Neural crest cell (in vitro differentiated cells): ENCODE data around the gene USP44. TPM values are rescaled to one million over a fixed set of nuclear protein-coding genes. Genes with fewer than 3 reads are reported as not detected.
"Not testable (repeated sequence)": the region's sequence is repeated elsewhere in the genome, so short reads cannot be mapped to it uniquely, and the experiment has no call there.

Experiments used
- DNase-seq: peaks from one replicate; pipeline ENCODE4 v3.0.0; 2021; ENCODE audit warnings: low read depth, mixed read lengths, low spot score
- H3K27ac Mint-ChIP-seq: one replicate; pipeline ENCODE4 v1.8.0; 2021; ENCODE audit warnings: mild to moderate bottlenecking, mixed read lengths; ENCODE audit not compliant: unreplicated experiment
- H3K27me3 Mint-ChIP-seq: 2 replicates; pipeline ENCODE4 v1.8.0; 2021; ENCODE audit warnings: low read depth, mild to moderate bottlenecking, mixed read lengths
- H3K36me3 Mint-ChIP-seq: 2 replicates; pipeline ENCODE4 v1.8.0; 2021; ENCODE audit warnings: low read depth, mild to moderate bottlenecking, mixed read lengths
- H3K4me1 Mint-ChIP-seq: 2 replicates; pipeline ENCODE4 v1.8.0; 2021; ENCODE audit warnings: mixed read lengths
- H3K4me3 Mint-ChIP-seq: one replicate; pipeline ENCODE4 v1.8.0; 2021; ENCODE audit warnings: mild to moderate bottlenecking, mixed read lengths
- H3K9me3 Mint-ChIP-seq: 2 replicates; pipeline ENCODE4 v1.8.0; 2021; ENCODE audit warnings: mixed read lengths
- CTCF ChIP-seq: fragments of 200-600 bp; sonication (generic); conservative IDR thresholded peaks from 2 replicates; pipeline ENCODE4 v1.5.0; 2021; ENCODE audit warnings: antibody characterized with exemption, mild to moderate bottlenecking
- total RNA-seq: library from RNA; stranded (reverse); gene quantifications from 2 replicates; pipeline ENCODE4 v1.2.1, GENCODE V29; 2021

Gene USP44
- total RNA-seq, 1 donor from 2014 or later: 15.5 TPM

GRCh38 chr12:95484524-95484923, 66.8 kb downstream of the USP44 start:
- no peaks in the 10 kb centered on the region for H3K27me3 Mint-ChIP-seq
- peaks cover 11% of the 10 kb centered on the region for H3K4me1 Mint-ChIP-seq
- H3K27ac Mint-ChIP-seq: no peak overlapping the region
- no peaks in the 10 kb centered on the region for H3K9me3 Mint-ChIP-seq
- H3K4me3 Mint-ChIP-seq: no peak overlapping the region
- peaks cover 11% of the 10 kb centered on the region for H3K36me3 Mint-ChIP-seq
- TF ChIP-seq CTCF: no peak
- DNase-seq: no peak

GRCh38 chr12:95482564-95482963, 68.7 kb downstream of the USP44 start:
- peaks cover 18% of the 10 kb centered on the region for H3K4me1 Mint-ChIP-seq
- not testable (repeated sequence) for DNase-seq, H3K9me3 Mint-ChIP-seq, H3K27ac Mint-ChIP-seq, H3K27me3 Mint-ChIP-seq, H3K4me3 Mint-ChIP-seq
- H3K36me3 Mint-ChIP-seq: peaks cover 13% of the 10 kb centered on the region

GRCh38 chr12:95481888-95482287, 69.4 kb downstream of the USP44 start:
- H3K27me3 Mint-ChIP-seq: no peaks in the 10 kb centered on the region
- no peaks in the 10 kb centered on the region for H3K9me3 Mint-ChIP-seq
- no peak for DNase-seq
- no peak overlapping the region for H3K27ac Mint-ChIP-seq
- H3K4me1 Mint-ChIP-seq: peaks cover 18% of the 10 kb centered on the region
- peaks cover 11% of the 10 kb centered on the region for H3K36me3 Mint-ChIP-seq
- no peak for TF ChIP-seq CTCF
- H3K4me3 Mint-ChIP-seq: no peak overlapping the region

- DNase-seq: no peak
- H3K4me3 Mint-ChIP-seq: no peak overlapping the region
- peaks cover 18% of the 10 kb centered on the region for H3K4me1 Mint-ChIP-seq
- no peaks in the 10 kb centered on the region for H3K9me3 Mint-ChIP-seq
- no peaks in the 10 kb centered on the region for H3K27me3 Mint-ChIP-seq
- TF ChIP-seq CTCF: no peak
- no peak overlapping the region for H3K27ac Mint-ChIP-seq
- peaks cover 11% of the 10 kb centered on the region for H3K36me3 Mint-ChIP-seq
Measured at GRCh38 chr12:95481072-95481471, 70.2 kb downstream of the USP44 start.

- no peaks in the 10 kb centered on the region for H3K9me3 Mint-ChIP-seq
- no peaks in the 10 kb centered on the region for H3K27me3 Mint-ChIP-seq
- H3K4me1 Mint-ChIP-seq: peaks cover 26% of the 10 kb centered on the region
- no peak for TF ChIP-seq CTCF
- H3K27ac Mint-ChIP-seq: no peak overlapping the region
- H3K4me3 Mint-ChIP-seq: no peak overlapping the region
- DNase-seq: no peak
- peaks cover 16% of the 10 kb centered on the region for H3K36me3 Mint-ChIP-seq
Measured at GRCh38 chr12:95480230-95480629, 71.0 kb downstream of the USP44 start.

GRCh38 chr12:95474660-95474958, 76.7 kb downstream of the USP44 start:
- TF ChIP-seq CTCF: no peak
- H3K4me1 Mint-ChIP-seq: peaks cover 29% of the 10 kb centered on the region
- H3K9me3 Mint-ChIP-seq: no peaks in the 10 kb centered on the region
- peak overlapping the region; percentile 98 for H3K4me3 Mint-ChIP-seq
- H3K36me3 Mint-ChIP-seq: peaks cover 11% of the 10 kb centered on the region
- H3K27me3 Mint-ChIP-seq: peaks cover 8% of the 10 kb centered on the region
- no peak for DNase-seq
- peak overlapping the region; percentile 100 for H3K27ac Mint-ChIP-seq
